Measurements from ENCODE around the gene ATG16L1.

ATG16L1 gene

GRCh38 chr2:233311241-233311926, 59.9 kb downstream of the ATG16L1 start:
- TF ChIP-seq GATA3 (IDR thresholded peaks at IDR 0.05; ENCODE audit: low read depth, low read length) (no peak), GATA2 (IDR thresholded peaks at IDR 0.05; ENCODE audit: low read depth, low read length) (no peak)

DNA sequence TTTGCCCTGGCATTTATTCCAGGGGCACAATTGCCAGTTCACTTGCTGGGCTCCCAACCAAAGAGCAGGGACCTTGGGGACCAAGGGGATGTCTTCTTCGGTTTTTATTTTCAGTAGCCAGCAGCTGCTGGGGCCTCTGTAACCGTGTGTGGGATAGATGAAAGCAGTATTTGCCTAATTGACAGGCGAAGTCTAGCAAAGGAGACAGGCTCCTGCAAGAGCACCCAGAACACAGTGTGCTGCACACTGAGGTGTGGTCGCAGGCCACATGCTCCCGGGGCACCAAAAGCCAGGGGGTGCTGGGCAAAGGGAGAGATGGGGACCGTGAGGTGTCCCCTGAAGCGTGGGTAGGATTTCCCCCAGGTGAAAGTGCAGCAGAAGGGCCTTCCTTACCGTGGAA, 61.4 kb downstream of the ATG16L1 start:
- no peak for TF ChIP-seq GATA3 (IDR thresholded peaks at IDR 0.05; ENCODE audit: low read depth, low read length)
- no peak for TF ChIP-seq GATA2 (IDR thresholded peaks at IDR 0.05; ENCODE audit: low read depth, low read length)

DNA sequence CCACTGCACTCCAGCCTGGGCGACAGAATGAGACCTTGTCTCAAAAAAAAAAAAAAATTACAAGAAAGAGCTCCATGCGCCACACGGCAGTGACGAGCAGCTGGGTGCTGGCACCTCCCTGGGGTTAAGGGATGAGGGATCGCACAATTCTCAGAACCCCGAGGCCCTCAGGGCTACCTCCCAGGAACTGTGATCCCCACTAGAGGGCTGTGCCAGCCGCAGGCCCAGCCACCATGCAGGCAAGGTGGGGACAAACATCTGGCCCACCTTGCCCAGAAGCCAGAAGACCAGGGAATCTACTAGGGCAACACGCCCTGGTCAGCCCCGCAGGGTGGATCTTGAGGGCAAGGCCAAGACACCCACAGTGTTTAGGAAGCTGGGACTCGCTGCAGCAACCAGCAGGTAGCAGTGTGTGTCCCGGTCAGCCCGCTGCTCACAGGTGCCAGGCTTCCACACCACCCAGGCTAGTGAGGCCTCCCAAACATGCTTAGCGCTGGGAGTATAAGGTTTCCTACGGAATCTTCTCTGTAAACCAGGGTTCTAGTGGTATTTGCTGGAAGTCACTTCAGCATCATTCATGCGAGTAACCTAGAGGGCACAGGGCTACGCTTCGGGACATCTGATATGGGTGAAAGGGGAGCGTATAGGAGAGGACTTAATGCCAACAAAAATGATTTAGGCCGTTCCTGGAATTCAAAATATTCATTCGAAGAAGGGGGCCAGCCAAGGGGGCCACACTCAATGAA, 62.9 kb downstream of the ATG16L1 start:
- TF ChIP-seq GATA2 (IDR thresholded peaks at IDR 0.05; ENCODE audit: low read depth, low read length) = no peak

GRCh38 chr2:233317196-233317943, 65.9 kb downstream of the ATG16L1 start:
- no peak for TF ChIP-seq GATA2 (IDR thresholded peaks at IDR 0.05; ENCODE audit: low read depth, low read length)
- no peak for TF ChIP-seq GATA3 (IDR thresholded peaks at IDR 0.05; ENCODE audit: low read depth, low read length)

DNA sequence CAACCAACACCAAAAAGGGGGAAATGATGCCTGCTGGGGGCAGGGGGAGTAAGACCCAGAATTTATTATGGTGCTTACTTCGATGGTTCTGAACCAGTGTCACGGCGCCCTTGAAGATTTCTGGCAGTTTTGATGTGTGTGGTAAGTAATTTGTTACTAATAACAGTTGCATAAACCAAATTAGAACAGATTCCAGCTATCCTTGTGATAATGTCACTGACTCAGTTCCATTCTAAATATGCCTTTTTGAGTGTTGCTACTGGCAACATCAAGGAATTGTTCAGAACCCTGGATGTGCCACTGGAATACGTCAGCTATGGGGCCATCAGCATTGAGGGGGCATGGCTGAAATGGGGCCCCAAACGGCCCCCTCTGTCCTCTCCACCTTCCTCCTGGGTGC, 67.8 kb downstream of the ATG16L1 start:
- TF ChIP-seq GATA3 (IDR thresholded peaks at IDR 0.05; ENCODE audit: low read depth, low read length) = no peak
- TF ChIP-seq GATA2 (IDR thresholded peaks at IDR 0.05; ENCODE audit: low read depth, low read length) = no peak

- TF ChIP-seq GATA2 (IDR thresholded peaks at IDR 0.05; ENCODE audit: low read depth, low read length) (no peak), GATA3 (IDR thresholded peaks at IDR 0.05; ENCODE audit: low read depth, low read length) (no peak)
Measured at GRCh38 chr2:233320470-233320869, 69.0 kb downstream of the ATG16L1 start.

DNA sequence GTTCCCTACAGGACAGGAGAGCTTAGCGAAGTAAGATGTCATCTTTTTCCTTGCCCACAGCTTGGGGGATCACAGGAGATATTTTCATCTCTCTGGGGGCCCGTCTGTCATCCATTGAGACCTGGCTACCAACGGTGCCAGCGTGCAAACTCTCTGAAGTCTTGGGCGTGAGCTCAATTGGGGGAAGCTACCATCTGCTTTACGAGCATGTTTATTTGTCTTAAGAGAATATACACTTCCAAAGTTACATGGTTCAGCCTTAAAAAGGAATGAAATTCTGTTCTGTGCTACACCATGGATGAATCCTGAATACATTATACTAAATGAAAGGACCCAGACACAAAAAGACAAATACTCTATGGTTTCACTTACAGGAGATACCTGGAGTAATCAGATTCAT, 69.7 kb downstream of the ATG16L1 start:
- TF ChIP-seq GATA2 (IDR thresholded peaks at IDR 0.05; ENCODE audit: low read depth, low read length) = no peak
- no peak for TF ChIP-seq GATA3 (IDR thresholded peaks at IDR 0.05; ENCODE audit: low read depth, low read length)

- no peak for TF ChIP-seq GATA2 (IDR thresholded peaks at IDR 0.05; ENCODE audit: low read depth, low read length)
- TF ChIP-seq GATA3 (IDR thresholded peaks at IDR 0.05; ENCODE audit: low read depth, low read length) = no peak
Measured at GRCh38 chr2:233323851-233324250, 72.4 kb downstream of the ATG16L1 start.

- TF ChIP-seq GATA2 (IDR thresholded peaks at IDR 0.05; ENCODE audit: low read depth, low read length) = no peak
- TF ChIP-seq GATA3 (IDR thresholded peaks at IDR 0.05; ENCODE audit: low read depth, low read length) = no peak
Measured at GRCh38 chr2:233325256-233325655, 73.8 kb downstream of the ATG16L1 start.

- TF ChIP-seq GATA3 (IDR thresholded peaks at IDR 0.05; ENCODE audit: low read depth, low read length) (no peak), GATA2 (IDR thresholded peaks at IDR 0.05; ENCODE audit: low read depth, low read length) (no peak)
Measured at GRCh38 chr2:233325814-233326213, 74.3 kb downstream of the ATG16L1 start.

DNA sequence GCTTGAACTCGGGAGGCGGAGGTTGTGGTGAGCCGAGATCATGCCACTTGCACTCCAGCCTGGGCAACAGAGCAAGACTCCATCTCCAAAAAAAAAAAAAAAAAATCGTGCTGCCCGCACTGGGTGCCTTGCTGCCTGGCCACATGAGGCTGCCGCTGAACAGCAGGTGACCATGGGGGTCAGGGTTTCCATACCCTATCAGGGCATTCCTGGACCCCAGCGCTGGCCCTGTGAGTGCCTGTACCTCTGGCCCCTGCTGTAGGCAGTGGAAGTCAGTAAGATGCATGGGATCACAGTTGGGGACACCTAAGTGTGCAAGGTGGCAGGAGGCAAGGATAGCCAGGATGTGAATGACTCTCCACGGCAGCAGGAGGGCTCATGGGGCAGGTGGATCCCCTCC, 75.0 kb downstream of the ATG16L1 start:
- no peak for TF ChIP-seq GATA2 (IDR thresholded peaks at IDR 0.05; ENCODE audit: low read depth, low read length)

- TF ChIP-seq GATA3 (IDR thresholded peaks at IDR 0.05; ENCODE audit: low read depth, low read length) (no peak), GATA2 (IDR thresholded peaks at IDR 0.05; ENCODE audit: low read depth, low read length) (no peak)
Measured at GRCh38 chr2:233328922-233329321, 77.4 kb downstream of the ATG16L1 start.

- TF ChIP-seq GATA3 (IDR thresholded peaks at IDR 0.05; ENCODE audit: low read depth, low read length) (no peak), GATA2 (IDR thresholded peaks at IDR 0.05; ENCODE audit: low read depth, low read length) (no peak)
Measured at GRCh38 chr2:233329489-233330135, 78.1 kb downstream of the ATG16L1 start.

GRCh38 chr2:233331536-233331935, 80.1 kb downstream of the ATG16L1 start:
- no peak for TF ChIP-seq GATA3 (IDR thresholded peaks at IDR 0.05; ENCODE audit: low read depth, low read length)
- no peak for TF ChIP-seq GATA2 (IDR thresholded peaks at IDR 0.05; ENCODE audit: low read depth, low read length)
